DOHH2 (cell line): Measurements from ENCODE around the gene MAP3K10.

ENCODE experiments used
- H3F3A ChIP-seq: fragments of 200-600 bp; sonication (generic), shearing (Covaris generic); 2 replicates; pipeline ENCODE4 v1.6.0; 2016; ENCODE audit warnings: antibody characterized with exemption, mild to moderate bottlenecking; ENCODE audit not compliant: control insufficient read depth, insufficient read depth
- H3K27ac ChIP-seq: fragments of 200-600 bp; sonication (generic); 2 replicates; pipeline ENCODE4 v1.5.1; 2014; ENCODE audit warnings: low read depth, mild to moderate bottlenecking, low read length, moderate library complexity
- H3K27me3 ChIP-seq: fragments of 200-600 bp; sonication (generic); 2 replicates; pipeline ENCODE4 v1.6.1; 2014; ENCODE audit warnings: mild to moderate bottlenecking, low read length, mixed read lengths; ENCODE audit not compliant: control insufficient read depth
- H3K36me3 ChIP-seq: fragments of 200-600 bp; sonication (generic); 2 replicates; pipeline ENCODE4 v1.6.1; 2014; ENCODE audit warnings: mild to moderate bottlenecking, low read length, moderate library complexity, mixed read lengths; ENCODE audit not compliant: control insufficient read depth
- H3K4me1 ChIP-seq: fragments of 200-600 bp; sonication (generic); 2 replicates; pipeline ENCODE4 v1.6.1; 2014; ENCODE audit warnings: mild to moderate bottlenecking, low read length, mixed read lengths; ENCODE audit not compliant: control insufficient read depth
- H3K4me2 ChIP-seq: fragments of 200-600 bp; sonication (generic); 2 replicates; pipeline ENCODE4 v1.6.0; 2014; ENCODE audit warnings: mild to moderate bottlenecking, low read length, moderate library complexity
- H3K4me3 ChIP-seq: fragments of 200-600 bp; sonication (generic); 2 replicates; pipeline ENCODE4 v1.5.1; 2014; ENCODE audit warnings: mild to moderate bottlenecking, low read length, mixed read lengths
- H3K79me2 ChIP-seq: fragments of 200-600 bp; sonication (generic); 2 replicates; pipeline ENCODE4 v1.6.1; 2014; ENCODE audit warnings: mild to moderate bottlenecking, low read length, mixed read lengths; ENCODE audit not compliant: control insufficient read depth
- H3K9me2 ChIP-seq: fragments of 200-600 bp; sonication (generic); replicated peaks from 2 replicates; pipeline ENCODE4 v1.6.1; 2014; ENCODE audit warnings: mild to moderate bottlenecking, low read length, mixed read lengths; ENCODE audit not compliant: control insufficient read depth
- H3K9me3 ChIP-seq: fragments of 200-600 bp; sonication (generic); 2 replicates; pipeline ENCODE4 v1.6.1; 2014; ENCODE audit warnings: antibody characterized with exemption, low read length, mixed read lengths; ENCODE audit not compliant: control insufficient read depth, insufficient read depth
- H4K20me1 ChIP-seq: fragments of 200-600 bp; sonication (generic); 2 replicates; pipeline ENCODE4 v1.6.0; 2014; ENCODE audit warnings: low read depth, mild to moderate bottlenecking, antibody characterized with exemption, low read length, moderate library complexity; ENCODE audit not compliant: control insufficient read depth, insufficient read depth
- CTCF ChIP-seq: fragments of 200-600 bp; sonication (generic); IDR thresholded peaks from one replicate; pipeline ENCODE4 v1.5.1; 2014; ENCODE audit warnings: antibody characterized with exemption, mild to moderate bottlenecking, low read depth, low read length; ENCODE audit not compliant: poor library complexity, severe bottlenecking
- EZH2phosphoT487 ChIP-seq: fragments of 200-600 bp; sonication (generic); IDR thresholded peaks from 2 replicates; pipeline ENCODE4 v1.6.1; 2017; ENCODE audit warnings: borderline replicate concordance, mild to moderate bottlenecking, antibody characterized with exemption, low read length, moderate library complexity, mixed read lengths

MAP3K10 gene

DNA sequence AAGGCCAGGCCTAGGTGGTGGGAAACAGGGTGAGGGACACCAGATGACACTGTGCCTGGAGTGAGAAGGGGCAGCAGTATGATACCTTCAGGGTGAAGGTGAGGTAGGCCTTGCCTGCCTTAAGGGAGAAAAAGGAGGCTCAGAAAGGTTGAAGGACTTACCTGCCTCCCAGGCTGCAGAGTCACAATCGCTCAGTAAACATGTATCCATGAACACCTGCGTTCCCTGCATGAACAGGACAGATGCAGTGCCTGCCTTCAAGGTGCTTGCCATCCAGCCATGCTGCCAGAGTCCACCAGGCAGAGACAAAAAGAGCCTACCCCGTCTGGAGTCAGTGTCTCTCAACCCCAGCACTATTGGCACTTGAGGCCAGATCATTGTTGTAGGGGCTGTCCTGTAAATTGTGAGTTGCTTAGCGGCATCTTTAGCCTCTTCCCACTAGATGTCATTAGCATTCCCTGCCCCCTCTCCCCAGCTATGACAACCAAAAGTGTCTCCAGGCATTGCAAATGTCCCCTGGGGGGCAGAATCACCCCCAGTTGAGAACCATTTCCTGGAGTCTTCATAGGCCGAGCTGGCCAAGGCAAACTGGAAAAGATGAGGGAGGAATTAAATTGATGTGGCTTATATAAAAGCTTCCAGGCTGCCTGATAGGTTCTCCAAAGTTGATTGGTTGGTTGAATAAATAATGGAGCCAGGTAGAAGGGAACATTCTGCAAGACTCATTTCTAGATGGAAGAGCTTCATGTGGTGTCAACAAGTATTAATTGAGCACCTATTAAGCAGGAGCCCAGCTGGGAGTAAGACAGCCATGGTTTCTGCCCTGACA is 1.7 kb downstream of the MAP3K10 start:
- H3K27me3 ChIP-seq = peaks cover 3% of the 10 kb centered on the region; the same call in 1 of the 2 replicates
- H3K4me3 ChIP-seq = peak overlapping the region; percentile 81; the same call in 1 of the 2 replicates
- H3K9me3 ChIP-seq = no peaks in the 10 kb centered on the region
- no peak overlapping the region for H3K27ac ChIP-seq
- peak overlapping the region; percentile 85 for H3K4me2 ChIP-seq
- peaks cover 16% of the 10 kb centered on the region for H3K4me1 ChIP-seq
- peaks cover 4% of the 10 kb centered on the region; the same call in 1 of the 2 replicates for H4K20me1 ChIP-seq
- H3F3A ChIP-seq = no peaks in the 10 kb centered on the region
- H3K36me3 ChIP-seq = no peaks in the 10 kb centered on the region
- H3K9me2 ChIP-seq = no peaks in the 10 kb centered on the region
- H3K79me2 ChIP-seq = no peaks in the 10 kb centered on the region
- TF ChIP-seq EZH2phosphoT487 (no peak), CTCF (no peak)

GRCh38 chr19:40193587-40193849 is 2.3 kb downstream of the MAP3K10 start:
- peaks cover 16% of the 10 kb centered on the region for H3K4me1 ChIP-seq
- no peak overlapping the region for H3K4me2 ChIP-seq
- no peaks in the 10 kb centered on the region for H3F3A ChIP-seq
- peaks cover 3% of the 10 kb centered on the region; the same call in 1 of the 2 replicates for H3K27me3 ChIP-seq
- H3K79me2 ChIP-seq = no peaks in the 10 kb centered on the region
- TF ChIP-seq CTCF (no peak), EZH2phosphoT487 (no peak)
- no peak overlapping the region for H3K4me3 ChIP-seq
- H3K9me2 ChIP-seq = no peaks in the 10 kb centered on the region
- no peaks in the 10 kb centered on the region for H3K9me3 ChIP-seq
- H3K27ac ChIP-seq = no peak overlapping the region
- no peaks in the 10 kb centered on the region for H3K36me3 ChIP-seq
- H4K20me1 ChIP-seq = peaks cover 4% of the 10 kb centered on the region; the same call in 1 of the 2 replicates

GRCh38 chr19:40198272-40198990 is 7.2 kb downstream of the MAP3K10 start:
- Histone ChIP-seq H3K4me3 (no peak overlapping the region), H3K36me3 (no peaks in the 10 kb centered on the region), H3K4me2 (no peak overlapping the region), H3K9me2 (no peaks in the 10 kb centered on the region), H3K27me3 (no peaks in the 10 kb centered on the region), H3K4me1 (no peaks in the 10 kb centered on the region), H3K79me2 (no peaks in the 10 kb centered on the region), H3F3A (no peaks in the 10 kb centered on the region), H3K27ac (no peak overlapping the region), H3K9me3 (no peaks in the 10 kb centered on the region), H4K20me1 (no peaks in the 10 kb centered on the region; the same call in 1 of the 2 replicates)
- TF ChIP-seq CTCF = no peak
- no peak for TF ChIP-seq EZH2phosphoT487
